Measurements from ENCODE around the gene DRICH1. TPM values are rescaled to one million over a fixed set of nuclear protein-coding genes. Genes with fewer than 3 reads are reported as not detected.
"Not testable (repeated sequence)": the region's sequence is repeated elsewhere in the genome, so short reads cannot be mapped to it uniquely, and the experiment has no call there.

The DRICH1 gene
- total RNA-seq, 1 donor from 2014 or later, result not detected

GRCh38 chr22:23675502-23676415, 43.6 kb upstream of the DRICH1 start:
- no peaks in the 10 kb centered on the region for H3K27me3 ChIP-seq
- no peaks in the 10 kb centered on the region for H3K4me1 ChIP-seq
- intact Hi-C loops (cut with DNase I), result no loop called here
- no peak for DNase-seq (ENCODE audit: low spot score in 2 of 2)
- H3K36me3 ChIP-seq, result no peaks in the 10 kb centered on the region
- no peaks in the 10 kb centered on the region for H3K9me3 ChIP-seq
- H3K27ac ChIP-seq, result no peak overlapping the region
- H3K4me3 ChIP-seq, result no peak overlapping the region
- TF ChIP-seq CTCF (IDR thresholded peaks at IDR 0.05), result no peak

GRCh38 chr22:23674886-23675501, 42.9 kb upstream of the DRICH1 start:
- H3K27me3 ChIP-seq; H3K9me3 ChIP-seq; H3K27ac ChIP-seq; H3K4me3 ChIP-seq; DNase-seq (ENCODE audit: low spot score in 2 of 2); intact Hi-C loops (cut with DNase I); H3K36me3 ChIP-seq; H3K4me1 ChIP-seq: not testable (repeated sequence)

- Histone ChIP-seq H3K27me3 (no peaks in the 10 kb centered on the region), H3K27ac (no peak overlapping the region), H3K4me1 (no peaks in the 10 kb centered on the region), H3K36me3 (no peaks in the 10 kb centered on the region), H3K9me3 (no peaks in the 10 kb centered on the region), H3K4me3 (no peak overlapping the region)
- intact Hi-C loops (cut with DNase I), result no loop called here
- TF ChIP-seq CTCF (IDR thresholded peaks at IDR 0.05), result no peak
- no peak for DNase-seq (ENCODE audit: low spot score in 2 of 2)
Measured at GRCh38 chr22:23673826-23674690, 41.9 kb upstream of the DRICH1 start.

- H3K27ac ChIP-seq, result no peak overlapping the region
- no peak for DNase-seq (ENCODE audit: low spot score in 2 of 2)
- no peaks in the 10 kb centered on the region for H3K27me3 ChIP-seq
- intact Hi-C loops (cut with DNase I), result no loop called here
- no peaks in the 10 kb centered on the region for H3K9me3 ChIP-seq
- H3K4me3 ChIP-seq, result no peak overlapping the region
- no peaks in the 10 kb centered on the region for H3K36me3 ChIP-seq
- TF ChIP-seq CTCF (IDR thresholded peaks at IDR 0.05), result no peak
- H3K4me1 ChIP-seq, result no peaks in the 10 kb centered on the region
Measured at GRCh38 chr22:23673050-23673620, 41.0 kb upstream of the DRICH1 start.

- DNase-seq (ENCODE audit: low spot score in 2 of 2); H3K36me3 ChIP-seq; intact Hi-C loops (cut with DNase I); H3K4me3 ChIP-seq; H3K27ac ChIP-seq; H3K9me3 ChIP-seq; H3K4me1 ChIP-seq; H3K27me3 ChIP-seq: not testable (repeated sequence)
Measured at GRCh38 chr22:23672307-23673049, 40.4 kb upstream of the DRICH1 start.

GRCh38 chr22:23671387-23671786, 39.3 kb upstream of the DRICH1 start:
- DNase-seq (ENCODE audit: low spot score in 2 of 2); H3K36me3 ChIP-seq; intact Hi-C loops (cut with DNase I); H3K27me3 ChIP-seq; H3K4me1 ChIP-seq; H3K4me3 ChIP-seq; H3K9me3 ChIP-seq; H3K27ac ChIP-seq: not testable (repeated sequence)
